ENCODE measurements around the gene SESN3. TPM values are rescaled to one million over a fixed set of nuclear protein-coding genes. Genes with fewer than 3 reads are reported as not detected.

The SESN3 gene
- total RNA-seq, 4 donors from 2014 or later, result 15.4 to 54.6 (median 32.0) TPM

- no peak for TF ChIP-seq CTCF (IDR thresholded peaks at IDR 0.05; ENCODE audit: low read depth)
Observed at GRCh38 chr11:95140397-95141033, 90.5 kb downstream of the SESN3 start.

- TF ChIP-seq CTCF (IDR thresholded peaks at IDR 0.05; ENCODE audit: low read depth), result no peak
Observed at GRCh38 chr11:95138448-95138847, 92.6 kb downstream of the SESN3 start.

- TF ChIP-seq CTCF (IDR thresholded peaks at IDR 0.05; ENCODE audit: low read depth), result no peak
Observed at GRCh38 chr11:95137299-95137698, 93.7 kb downstream of the SESN3 start.

GRCh38 chr11:95135880-95136279, 95.1 kb downstream of the SESN3 start:
- TF ChIP-seq CTCF (IDR thresholded peaks at IDR 0.05; ENCODE audit: low read depth), result no peak

- TF ChIP-seq CTCF (IDR thresholded peaks at IDR 0.05; ENCODE audit: low read depth), result no peak
Observed at GRCh38 chr11:95135155-95135554, 95.8 kb downstream of the SESN3 start.

- no peak for TF ChIP-seq CTCF (IDR thresholded peaks at IDR 0.05; ENCODE audit: low read depth)
Observed at GRCh38 chr11:95134491-95134890, 96.5 kb downstream of the SESN3 start.

GRCh38 chr11:95132956-95133355, 98.0 kb downstream of the SESN3 start:
- no peak for TF ChIP-seq CTCF (IDR thresholded peaks at IDR 0.05; ENCODE audit: low read depth)

All from subcutaneous adipose tissue (tissue), 4 donors.